ENCODE results near the gene AIRE.

Gene AIRE

GRCh38 chr21:44325386-44326271 lies 40.0 kb downstream of the AIRE start:
- DNase-seq = no peak

GRCh38 chr21:44326272-44326647 lies 40.6 kb downstream of the AIRE start:
- DNase-seq = no peak

- no peak for DNase-seq
Measured at GRCh38 chr21:44326716-44327602, 41.3 kb downstream of the AIRE start.

- no peak for DNase-seq
Measured at GRCh38 chr21:44327603-44327974, 41.9 kb downstream of the AIRE start.

- no peak for DNase-seq
Measured at GRCh38 chr21:44328242-44328895, 42.7 kb downstream of the AIRE start.

GRCh38 chr21:44329086-44329889 lies 43.6 kb downstream of the AIRE start:
- no peak for DNase-seq

GRCh38 chr21:44329971-44330681 lies 44.5 kb downstream of the AIRE start:
- DNase-seq = no peak

GRCh38 chr21:44330698-44331097 lies 45.0 kb downstream of the AIRE start:
- no peak for DNase-seq

GRCh38 chr21:44331209-44331608 lies 45.5 kb downstream of the AIRE start:
- DNase-seq = no peak

GRCh38 chr21:44331650-44332307 lies 46.1 kb downstream of the AIRE start:
- DNase-seq = peak; percentile 50

GRCh38 chr21:44332383-44332782 lies 46.7 kb downstream of the AIRE start:
- DNase-seq = no peak

- no peak for DNase-seq
Measured at GRCh38 chr21:44332965-44333364, 47.3 kb downstream of the AIRE start.

- DNase-seq = no peak
Measured at GRCh38 chr21:44333509-44334328, 48.0 kb downstream of the AIRE start.

- DNase-seq = no peak
Measured at GRCh38 chr21:44334329-44335030, 48.8 kb downstream of the AIRE start.

- DNase-seq = no peak
Measured at GRCh38 chr21:44335266-44336059, 49.8 kb downstream of the AIRE start.

- DNase-seq = no peak
Measured at GRCh38 chr21:44337449-44337848, 51.8 kb downstream of the AIRE start.

GRCh38 chr21:44337941-44338895 lies 52.5 kb downstream of the AIRE start:
- peak; percentile 12 for DNase-seq

Measured in NCI-H446 treated with DMSO at 0.1 percent for 48 hours (cell line).